Brain pericyte (primary cell): ENCODE data around the gene COASY.

Experiments
- DNase-seq: peaks from one replicate; pipeline ENCODE4 v3.0.0-alpha.2; 2012; ENCODE audit warnings: low read depth, low spot score

COASY gene

GRCh38 chr17:42613699-42614295 is 51.8 kb downstream of the COASY start:
- no peak for DNase-seq
